HL-60 (cell line): ENCODE data around the gene NFIC.

ENCODE experiments used
- GABPA ChIP-seq: IDR thresholded peaks from 2 replicates; pipeline ENCODE4 v1.6.1; 2012; ENCODE audit warnings: low read depth
- POLR2AphosphoS5 ChIP-seq: IDR thresholded peaks from 2 replicates; pipeline ENCODE4 v1.6.1; 2012; ENCODE audit warnings: low read depth
- REST ChIP-seq: IDR thresholded peaks from 2 replicates; pipeline ENCODE4 v1.6.1; 2012; ENCODE audit warnings: low read depth; ENCODE audit not compliant: insufficient replicate concordance
- SPI1 ChIP-seq: IDR thresholded peaks from 2 replicates; pipeline ENCODE4 v1.6.1; 2012; ENCODE audit warnings: low read depth, mild to moderate bottlenecking, borderline replicate concordance
- TF ChIP-seq, protein P1 (sequence below): IDR thresholded peaks from one replicate; pipeline ENCODE4 v1.5.1; 2011; ENCODE audit warnings: low read length, control low read depth, inconsistent platforms; ENCODE audit not compliant: insufficient read depth

DNA sequence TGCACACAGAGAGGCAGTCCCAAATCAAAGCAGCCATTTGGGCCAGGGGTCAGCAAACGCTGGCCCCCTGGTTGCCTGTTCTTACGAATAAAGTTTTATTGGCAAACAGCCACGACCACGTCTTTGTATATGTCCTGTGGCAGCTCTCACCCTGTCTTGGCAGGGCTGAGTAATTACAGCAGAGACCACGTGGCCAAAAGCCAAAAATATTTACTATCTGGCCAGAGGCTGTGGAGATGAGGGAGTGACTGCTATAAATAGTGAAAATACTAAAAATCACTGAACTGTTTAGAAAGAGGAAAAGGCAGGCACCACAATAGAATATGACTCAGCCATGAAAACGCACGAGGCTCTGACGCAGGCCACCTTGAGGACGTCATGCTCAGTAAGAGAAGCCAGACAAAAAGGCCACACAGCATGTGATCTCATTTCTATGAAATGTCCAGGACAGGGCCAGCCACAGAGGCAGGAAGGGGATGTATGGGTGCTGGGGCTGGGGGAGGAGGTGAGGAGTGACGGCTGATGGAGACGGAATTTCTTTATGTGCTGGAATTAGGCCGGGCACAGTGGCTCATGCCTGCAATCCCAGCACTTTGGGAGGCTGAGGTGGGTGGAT lies 84.5 kb downstream of the NFIC start:
- TF ChIP-seq, protein P1, sequence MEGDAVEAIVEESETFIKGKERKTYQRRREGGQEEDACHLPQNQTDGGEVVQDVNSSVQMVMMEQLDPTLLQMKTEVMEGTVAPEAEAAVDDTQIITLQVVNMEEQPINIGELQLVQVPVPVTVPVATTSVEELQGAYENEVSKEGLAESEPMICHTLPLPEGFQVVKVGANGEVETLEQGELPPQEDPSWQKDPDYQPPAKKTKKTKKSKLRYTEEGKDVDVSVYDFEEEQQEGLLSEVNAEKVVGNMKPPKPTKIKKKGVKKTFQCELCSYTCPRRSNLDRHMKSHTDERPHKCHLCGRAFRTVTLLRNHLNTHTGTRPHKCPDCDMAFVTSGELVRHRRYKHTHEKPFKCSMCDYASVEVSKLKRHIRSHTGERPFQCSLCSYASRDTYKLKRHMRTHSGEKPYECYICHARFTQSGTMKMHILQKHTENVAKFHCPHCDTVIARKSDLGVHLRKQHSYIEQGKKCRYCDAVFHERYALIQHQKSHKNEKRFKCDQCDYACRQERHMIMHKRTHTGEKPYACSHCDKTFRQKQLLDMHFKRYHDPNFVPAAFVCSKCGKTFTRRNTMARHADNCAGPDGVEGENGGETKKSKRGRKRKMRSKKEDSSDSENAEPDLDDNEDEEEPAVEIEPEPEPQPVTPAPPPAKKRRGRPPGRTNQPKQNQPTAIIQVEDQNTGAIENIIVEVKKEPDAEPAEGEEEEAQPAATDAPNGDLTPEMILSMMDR, result no peak
- TF ChIP-seq REST (no peak), POLR2AphosphoS5 (no peak), GABPA (no peak), SPI1 (no peak)
